Measurements from ENCODE around the gene PHF23. TPM values are rescaled to one million over a fixed set of nuclear protein-coding genes. Genes with fewer than 3 reads are reported as not detected.

The PHF23 gene
- polyA plus RNA-seq, 1 experiment: 72.8 TPM

- H3K27me3 ChIP-seq (ENCODE audit: control insufficient read depth, insufficient read depth, low read length): no peaks in the 10 kb centered on the region
- peak overlapping the region; percentile 23 for H3K4me3 ChIP-seq (ENCODE audit: low read depth, low read length)
- TF ChIP-seq, protein P1, sequence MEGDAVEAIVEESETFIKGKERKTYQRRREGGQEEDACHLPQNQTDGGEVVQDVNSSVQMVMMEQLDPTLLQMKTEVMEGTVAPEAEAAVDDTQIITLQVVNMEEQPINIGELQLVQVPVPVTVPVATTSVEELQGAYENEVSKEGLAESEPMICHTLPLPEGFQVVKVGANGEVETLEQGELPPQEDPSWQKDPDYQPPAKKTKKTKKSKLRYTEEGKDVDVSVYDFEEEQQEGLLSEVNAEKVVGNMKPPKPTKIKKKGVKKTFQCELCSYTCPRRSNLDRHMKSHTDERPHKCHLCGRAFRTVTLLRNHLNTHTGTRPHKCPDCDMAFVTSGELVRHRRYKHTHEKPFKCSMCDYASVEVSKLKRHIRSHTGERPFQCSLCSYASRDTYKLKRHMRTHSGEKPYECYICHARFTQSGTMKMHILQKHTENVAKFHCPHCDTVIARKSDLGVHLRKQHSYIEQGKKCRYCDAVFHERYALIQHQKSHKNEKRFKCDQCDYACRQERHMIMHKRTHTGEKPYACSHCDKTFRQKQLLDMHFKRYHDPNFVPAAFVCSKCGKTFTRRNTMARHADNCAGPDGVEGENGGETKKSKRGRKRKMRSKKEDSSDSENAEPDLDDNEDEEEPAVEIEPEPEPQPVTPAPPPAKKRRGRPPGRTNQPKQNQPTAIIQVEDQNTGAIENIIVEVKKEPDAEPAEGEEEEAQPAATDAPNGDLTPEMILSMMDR (IDR thresholded peaks at IDR 0.05; ENCODE audit: insufficient read depth, low read depth, low read length): no peak
- no peak for DNase-seq (ENCODE audit: low read depth)
- CTCF ChIA-PET: no interaction called here
- POLR2A ChIA-PET: no interaction called here
- H3K36me3 ChIP-seq (ENCODE audit: control insufficient read depth, insufficient read depth, low read length): peaks cover 6% of the 10 kb centered on the region; the same call in 1 of the 2 replicates
Measured at GRCh38 chr17:7261379-7262191, 22.3 kb upstream of the PHF23 start.

- H3K4me3 ChIP-seq (ENCODE audit: low read depth, low read length): peak overlapping the region; percentile 23
- ChIA-PET CTCF (no interaction called here), POLR2A (no interaction called here)
- TF ChIP-seq, protein P1 (IDR thresholded peaks at IDR 0.05; ENCODE audit: insufficient read depth, low read depth, low read length): no peak
- no peaks in the 10 kb centered on the region for H3K27me3 ChIP-seq (ENCODE audit: control insufficient read depth, insufficient read depth, low read length)
- DNase-seq (ENCODE audit: low read depth): no peak
- peaks cover 6% of the 10 kb centered on the region; the same call in 1 of the 2 replicates for H3K36me3 ChIP-seq (ENCODE audit: control insufficient read depth, insufficient read depth, low read length)
Measured at GRCh38 chr17:7260651-7261378, 21.6 kb upstream of the PHF23 start.

GRCh38 chr17:7260151-7260550, 20.9 kb upstream of the PHF23 start:
- Histone ChIP-seq H3K36me3 (ENCODE audit: control insufficient read depth, insufficient read depth, low read length) (peaks cover 7% of the 10 kb centered on the region; the same call in 1 of the 2 replicates), H3K4me3 (ENCODE audit: low read depth, low read length) (no peak overlapping the region), H3K27me3 (ENCODE audit: control insufficient read depth, insufficient read depth, low read length) (no peaks in the 10 kb centered on the region)
- TF ChIP-seq, protein P1 (IDR thresholded peaks at IDR 0.05; ENCODE audit: insufficient read depth, low read depth, low read length): no peak
- POLR2A ChIA-PET: no interaction called here
- no peak for DNase-seq (ENCODE audit: low read depth)
- CTCF ChIA-PET: no interaction called here

DNA sequence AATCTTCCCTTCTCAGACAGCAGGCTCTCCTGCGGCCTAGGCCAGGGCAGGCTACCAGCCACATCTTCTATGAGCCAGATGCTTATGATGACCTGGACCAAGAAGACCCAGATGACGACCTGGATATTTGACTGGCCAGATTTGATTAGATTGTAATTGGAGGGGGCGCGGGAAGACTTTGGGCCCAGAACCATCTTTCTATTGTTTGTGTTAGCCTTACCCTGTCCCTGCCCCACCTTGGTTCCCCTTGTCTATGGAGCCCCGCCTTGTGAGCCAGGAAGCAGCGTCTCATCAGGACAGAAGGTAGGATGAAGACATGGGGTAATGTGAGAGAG, 20.3 kb upstream of the PHF23 start:
- TF ChIP-seq, protein P1 (IDR thresholded peaks at IDR 0.05; ENCODE audit: insufficient read depth, low read depth, low read length): no peak
- no peak overlapping the region for H3K4me3 ChIP-seq (ENCODE audit: low read depth, low read length)
- DNase-seq (ENCODE audit: low read depth): no peak
- no peaks in the 10 kb centered on the region for H3K27me3 ChIP-seq (ENCODE audit: control insufficient read depth, insufficient read depth, low read length)
- peaks cover 8% of the 10 kb centered on the region; the same call in 1 of the 2 replicates for H3K36me3 ChIP-seq (ENCODE audit: control insufficient read depth, insufficient read depth, low read length)
- ChIA-PET CTCF (interaction anchor here (0.9 to 1.2 kb wide), 2 partner anchors 36 to 330 kb away, joined by 3 to 5 read pairs; no protein-coding TSS in a partner anchor), POLR2A (no interaction called here)

All from BJ (cell line).